Pancreas (tissue), 10 donors: ENCODE results near the gene ZC3H10. TPM values are rescaled to one million over a fixed set of nuclear protein-coding genes. Genes with fewer than 3 reads are reported as not detected.

Experiments
- ATAC-seq, 4 donors: fragments of 200-7000 bp; cut with Tn5 transposase; one replicate each; pipeline versions ENCODE4 v1.8.0 to v1.9.1; 2020; ENCODE audit warnings: mild to moderate bottlenecking in 4 of 4, moderate library complexity in 4 of 4
- DNase-seq, 6 donors: peaks; one replicate each; pipeline ENCODE4 v3.0.0-alpha.2; 2020
- FAIRE-seq: peaks from 2 replicates; lab custom pipeline; 2012; peaks lifted over from hg19 to GRCh38; lab: Jason Lieb, UNC
- H3K27ac ChIP-seq, 4 donors: fragments of 200-600 bp; sonication (generic); 1 replicate in 3 of 4; 2 replicates in 1 of 4; pipeline versions ENCODE4 v1.5.0 to v1.8.0; 2020
- H3K27me3 ChIP-seq, 4 donors: fragments of 200-600 bp; one replicate each; pipeline ENCODE4 v1.8.0; 2021
- H3K36me3 ChIP-seq, 3 donors: fragments of 200-600 bp; sonication (generic) in 1 of 3; one replicate each; pipeline versions ENCODE4 v1.5.0 to v1.8.0; 2020 to 2021
- H3K4me1 ChIP-seq, 3 donors: fragments of 200-600 bp; one replicate each; pipeline ENCODE4 v1.8.0; 2021
- H3K4me3 ChIP-seq, 4 donors: fragments of 200-600 bp; sonication (generic) in 2 of 4; one replicate each; pipeline versions ENCODE4 v1.5.0 to v1.8.0; 2020 to 2021
- H3K9me3 ChIP-seq, 4 donors: fragments of 200-600 bp; one replicate each; pipeline ENCODE4 v1.8.0; 2021
- CTCF ChIP-seq, 4 donors: fragments of 200-600 bp; sonication (generic) in 3 of 4; IDR thresholded peaks; one replicate each; pipeline versions ENCODE4 v1.5.0 to v1.8.0; 2021; ENCODE audit warnings: antibody characterized with exemption in 4 of 4
- WGBS, 2 donors: extraction: QIAGEN DNeasy Blood & Tissue Kit; methylation state at CpG; one replicate each; pipeline ENCODE4 v1.1.7; 2013; 5-methylcytosine and 5-hydroxymethylcytosine counted together
- intact Hi-C, 3 donors: fragments of 100-400 bp; cut with DNase I; formaldehyde crosslinking; loops; one replicate each; pipeline versions ENCODE4 v1.11.1 to v1.14.2; 2022
- polyA plus RNA-seq, 2 donors: library from polyadenylated mRNA; stranded (reverse); fragments of 200-250 nt; gene quantifications; one replicate each; pipeline ENCODE4 v1.2.3, GENCODE V29; 2013
- total RNA-seq, 6 donors: library from RNA; stranded (reverse); fragmentation: NEBNext Ultra II Directional in 4 of 6; extraction: Animal tissue kit (Norgen Biotek cat#: 25700) in 4 of 6; gene quantifications; one replicate each; pipeline versions ENCODE4 v1.2.1 to v1.2.4, GENCODE V29; 2021 to 2023
- donor health status: healthy with polysubstance abuse.
- donor health status: DM: no; HTN: no; CAD: no; lungs with moderate emphysema.
- donor health status: DM: no; HTN: no; CAD: no.
- donor health status: control.
- donor health status: control.
- donor health status: Bipolar disorder and iron deficiency.
- donor health status: DM: yes; HTN: yes; CAD: no.
- donor health status: DM: no; HTN: no; CAD: no.
- donor health status: DM: no; HTN: no; CAD: no.
- donor health status: DM: yes; HTN: yes; CAD: no.

The ZC3H10 gene
- total and polyA plus RNA-seq, 8 donors = 1.9 to 4.1 (median 3.1) TPM

- WGBS, 2 donors = 49 to 68% methylated on average over 6 to 7 of the region's 7 CpGs
- no peak for TF ChIP-seq CTCF (IDR thresholded peaks at IDR 0.05)
- Histone ChIP-seq H3K9me3 (no peaks in the 10 kb centered on the region), H3K36me3 (peaks cover 0 to 51% (median 19%) of the 10 kb centered on the region in 3 donors), H3K4me3 (peak overlapping the region in 3 of 4 donors; percentile 54 to 86 (median 68)), H3K27ac (peak overlapping the region in 2 of 4 donors; percentile 96), H3K4me1 (peaks cover 8 to 23% (median 13%) of the 10 kb centered on the region in 3 donors), H3K27me3 (no peaks in the 10 kb centered on the region)
- DNase-seq (no peak), FAIRE-seq (no peak), ATAC-seq (no peak)
- intact Hi-C loops = no loop called here
Observed at GRCh38 chr12:56160193-56160763, 42.2 kb downstream of the ZC3H10 start.

- Histone ChIP-seq H3K27ac (peak overlapping the region in 2 of 4 donors; percentile 96), H3K36me3 (peaks cover 0 to 59% (median 21%) of the 10 kb centered on the region in 3 donors), H3K4me1 (peaks cover 8 to 23% (median 13%) of the 10 kb centered on the region in 3 donors), H3K27me3 (no peaks in the 10 kb centered on the region), H3K4me3 (peak overlapping the region in 2 of 4 donors; percentile 68 to 86), H3K9me3 (no peaks in the 10 kb centered on the region)
- FAIRE-seq (no peak), DNase-seq (no peak), ATAC-seq (no peak)
- WGBS, 2 donors = 64 to 74% methylated on average over 11 of the region's 11 CpGs
- intact Hi-C loops = no loop called here
- no peak for TF ChIP-seq CTCF (IDR thresholded peaks at IDR 0.05)
Observed at GRCh38 chr12:56160894-56161689, 43.0 kb downstream of the ZC3H10 start.

GRCh38 chr12:56161690-56162351, 43.8 kb downstream of the ZC3H10 start:
- H3K27ac ChIP-seq = no peak overlapping the region
- H3K36me3 ChIP-seq = peaks cover 0 to 64% (median 29%) of the 10 kb centered on the region in 3 donors
- no peak for TF ChIP-seq CTCF (IDR thresholded peaks at IDR 0.05)
- ATAC-seq = no peak
- H3K9me3 ChIP-seq = no peaks in the 10 kb centered on the region
- no peaks in the 10 kb centered on the region for H3K27me3 ChIP-seq
- H3K4me1 ChIP-seq = peaks cover 8 to 22% (median 13%) of the 10 kb centered on the region in 3 donors
- intact Hi-C loops = no loop called here
- FAIRE-seq = no peak
- peak overlapping the region in 1 of 4 donors; percentile 68 for H3K4me3 ChIP-seq
- 81 to 83% methylated on average over 10 of the region's 10 CpGs for WGBS, 2 donors
- no peak for DNase-seq

- no peak for FAIRE-seq
- Histone ChIP-seq H3K9me3 (no peaks in the 10 kb centered on the region), H3K4me3 (no peak overlapping the region), H3K27ac (no peak overlapping the region), H3K27me3 (no peaks in the 10 kb centered on the region), H3K4me1 (peaks cover 8 to 21% (median 13%) of the 10 kb centered on the region in 3 donors), H3K36me3 (peaks cover 0 to 71% (median 34%) of the 10 kb centered on the region in 3 donors)
- DNase-seq = no peak
- intact Hi-C loops = no loop called here
- no peak for TF ChIP-seq CTCF (IDR thresholded peaks at IDR 0.05)
- WGBS, 2 donors = 70 to 73% methylated on average over 11 of the region's 11 CpGs
- no peak for ATAC-seq
Observed at GRCh38 chr12:56162468-56163290, 44.6 kb downstream of the ZC3H10 start.
